Endothelial cell of umbilical vein (primary cell): Measurements from ENCODE around the gene TPO.

Source experiments
- EZH2 ChIP-seq: IDR thresholded peaks from 2 replicates; pipeline ENCODE4 v1.6.1; 2012; ENCODE audit warnings: borderline replicate concordance, low read depth, mild to moderate bottlenecking, moderate library complexity, low read length, inconsistent platforms; ENCODE audit not compliant: severe bottlenecking
- GATA2 ChIP-seq: IDR thresholded peaks from 2 replicates; pipeline ENCODE4 v1.7.0; 2011; ENCODE audit warnings: low read depth, mild to moderate bottlenecking, moderate library complexity, mixed read lengths, low read length; ENCODE audit not compliant: insufficient read length, insufficient read depth
- POLR2A ChIP-seq: IDR thresholded peaks from 2 replicates; pipeline ENCODE4 v1.6.1; 2012; ENCODE audit warnings: low read depth, mild to moderate bottlenecking, control low read depth, low read length
- POLR2AphosphoS5 ChIP-seq: IDR thresholded peaks from 2 replicates; pipeline ENCODE4 v1.6.1; 2012; ENCODE audit warnings: low read depth, mild to moderate bottlenecking, control low read depth, low read length, moderate library complexity; ENCODE audit not compliant: insufficient read depth
- TF ChIP-seq, protein P1 (sequence below), 2 donors: IDR thresholded peaks; 1 replicate in 1 of 2; 2 replicates in 1 of 2; pipeline ENCODE4 v1.5.1; 2011; ENCODE audit warnings: low read length in 2 of 2, mild to moderate bottlenecking in 2 of 2, moderate library complexity in 2 of 2, control low read depth in 1 of 2, inconsistent platforms in 1 of 2, low read depth in 1 of 2; ENCODE audit not compliant: insufficient read depth in 1 of 2; ENCODE audit errors: extremely low read depth in 1 of 2
- TF ChIP-seq, protein P2 (sequence below): IDR thresholded peaks from 2 replicates; pipeline ENCODE4 v1.6.1; 2011; ENCODE audit not compliant: insufficient read depth, insufficient read length

DNA sequence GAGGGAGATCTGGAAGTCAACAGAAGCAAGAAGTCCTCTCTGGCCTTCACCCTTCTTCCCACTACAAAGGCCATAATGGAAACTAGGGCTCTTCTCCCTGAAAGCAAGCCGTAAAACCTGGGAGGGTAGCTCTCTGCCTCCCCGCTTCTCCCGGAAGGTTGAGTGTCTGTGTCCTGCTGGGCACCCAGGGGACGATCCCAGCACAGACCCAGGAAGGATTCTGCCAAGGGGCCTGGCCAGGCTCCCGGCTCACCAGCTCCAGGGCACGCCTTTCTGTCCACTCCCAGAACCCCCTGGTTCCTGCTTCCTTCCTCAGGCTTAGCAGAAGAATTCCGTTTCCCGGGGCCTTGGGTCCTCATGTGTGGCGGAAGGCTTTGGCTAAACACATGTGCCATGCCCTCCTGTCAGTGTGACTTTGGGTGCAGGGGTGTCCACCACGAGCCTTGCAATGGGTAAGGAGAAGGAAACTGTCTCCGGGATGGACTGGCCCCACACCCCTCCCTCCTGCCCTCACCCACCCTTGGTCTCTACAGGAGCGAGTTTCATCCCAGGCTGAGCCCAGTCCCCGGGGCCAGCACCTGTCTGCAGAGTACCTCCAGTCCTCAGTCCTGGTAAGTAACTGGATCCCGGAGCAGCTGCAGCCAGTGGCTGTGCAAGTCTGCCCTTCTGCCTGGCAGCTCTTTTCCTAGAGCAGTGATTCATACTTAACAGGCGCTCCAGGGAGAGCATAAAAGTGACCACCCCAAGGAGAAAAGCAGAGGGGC is 135.8 kb downstream of the TPO start:
- TF ChIP-seq, protein P1, sequence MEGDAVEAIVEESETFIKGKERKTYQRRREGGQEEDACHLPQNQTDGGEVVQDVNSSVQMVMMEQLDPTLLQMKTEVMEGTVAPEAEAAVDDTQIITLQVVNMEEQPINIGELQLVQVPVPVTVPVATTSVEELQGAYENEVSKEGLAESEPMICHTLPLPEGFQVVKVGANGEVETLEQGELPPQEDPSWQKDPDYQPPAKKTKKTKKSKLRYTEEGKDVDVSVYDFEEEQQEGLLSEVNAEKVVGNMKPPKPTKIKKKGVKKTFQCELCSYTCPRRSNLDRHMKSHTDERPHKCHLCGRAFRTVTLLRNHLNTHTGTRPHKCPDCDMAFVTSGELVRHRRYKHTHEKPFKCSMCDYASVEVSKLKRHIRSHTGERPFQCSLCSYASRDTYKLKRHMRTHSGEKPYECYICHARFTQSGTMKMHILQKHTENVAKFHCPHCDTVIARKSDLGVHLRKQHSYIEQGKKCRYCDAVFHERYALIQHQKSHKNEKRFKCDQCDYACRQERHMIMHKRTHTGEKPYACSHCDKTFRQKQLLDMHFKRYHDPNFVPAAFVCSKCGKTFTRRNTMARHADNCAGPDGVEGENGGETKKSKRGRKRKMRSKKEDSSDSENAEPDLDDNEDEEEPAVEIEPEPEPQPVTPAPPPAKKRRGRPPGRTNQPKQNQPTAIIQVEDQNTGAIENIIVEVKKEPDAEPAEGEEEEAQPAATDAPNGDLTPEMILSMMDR (IDR thresholded peaks at IDR 0.05; ENCODE audit: extremely low read depth in 1 of 2, insufficient read depth in 1 of 2, low read depth in 1 of 2, low read length in 2 of 2): no peak
- TF ChIP-seq, protein P2, sequence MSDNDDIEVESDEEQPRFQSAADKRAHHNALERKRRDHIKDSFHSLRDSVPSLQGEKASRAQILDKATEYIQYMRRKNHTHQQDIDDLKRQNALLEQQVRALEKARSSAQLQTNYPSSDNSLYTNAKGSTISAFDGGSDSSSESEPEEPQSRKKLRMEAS: no peak
- no peak for TF ChIP-seq POLR2AphosphoS5
- TF ChIP-seq GATA2: no peak
- no peak for TF ChIP-seq POLR2A
- no peak for TF ChIP-seq EZH2
